Measurements from ENCODE around the gene CYTH4. TPM values are rescaled to one million over a fixed set of nuclear protein-coding genes. Genes with fewer than 3 reads are reported as not detected.
A peak's percentile ranks its signal among the peaks of the same experiment; 100 is the strongest.

The CYTH4 gene
- total RNA-seq, 1 experiment from 2014 or later, result 3.8 TPM

GRCh38 chr22:37234736-37235711 lies 47.3 kb upstream of the CYTH4 start:
- no peak overlapping the region for H3K4me3 ChIP-seq (replicated peaks in 1 of 2; ENCODE audit: low read depth in 1 of 2, low read length in 2 of 2)
- H3K27me3 ChIP-seq (ENCODE audit: insufficient read depth, low read length), result no peaks in the 10 kb centered on the region
- 0 out of 2 replicates have a peak overlapping the region, but pooled peaks have one; percentile 3 for H3K9ac ChIP-seq (ENCODE audit: low read length)
- ChIA-PET POLR2A (no interaction called here), CTCF (interaction anchor here (1.4 kb wide), 1 partner anchor 34 kb away, joined by 3 read pairs; no protein-coding TSS in a partner anchor), RAD21 (ENCODE audit: low non-redundant PET in 1 of 2, low total read pairs in 2 of 2, uncharacterized antibody in 2 of 2, unreplicated experiment in 2 of 2) (no interaction called here)
- DNase-seq (ENCODE audit: low read depth, low spot score), result no peak
- ATAC-seq, result no peak
- H3K9me3 ChIP-seq (ENCODE audit: control insufficient read depth in 1 of 2, insufficient read depth in 1 of 2, low read depth in 1 of 2, low read length in 2 of 2), result no peaks in the 10 kb centered on the region
- BruUV-seq (replicated peaks), result no TSS peak
- no peaks in the 10 kb centered on the region for H3K79me2 ChIP-seq (ENCODE audit: insufficient read depth, low read length)
- intact Hi-C loops (cut with micrococcal nuclease), result no loop called here
- no peaks in the 10 kb centered on the region for H3K36me3 ChIP-seq (ENCODE audit: control insufficient read depth in 1 of 2, insufficient read depth in 2 of 2, low read length in 2 of 2)
- no peak overlapping the region for H2AFZ ChIP-seq (ENCODE audit: low read depth, low read length, poor library complexity, severe bottlenecking)
- TF ChIP-seq ZFX (IDR thresholded peaks at IDR 0.05), result no peak
- no peak for TF ChIP-seq JUND (IDR thresholded peaks at IDR 0.05)
- TF ChIP-seq YY1 (IDR thresholded peaks at IDR 0.05; ENCODE audit: extremely low read depth, insufficient replicate concordance, low read depth, low read length), result no peak
- TF ChIP-seq TCF7L2 (IDR thresholded peaks at IDR 0.05; ENCODE audit: borderline replicate concordance, extremely low read depth, insufficient read depth, insufficient read length), result no peak
- no peak for TF ChIP-seq CBX3 (IDR thresholded peaks at IDR 0.05; ENCODE audit: low read depth)
- no peak for TF ChIP-seq EZH2 (IDR thresholded peaks at IDR 0.05)
- TF ChIP-seq ZNF274 (IDR thresholded peaks at IDR 0.05; ENCODE audit: low read depth, low read length), result no peak
- no peak for TF ChIP-seq ZBTB33 (IDR thresholded peaks at IDR 0.05; ENCODE audit: extremely low read depth, insufficient replicate concordance, low read length)
- no peak for TF ChIP-seq RAD21 (IDR thresholded peaks at IDR 0.05; ENCODE audit: low read depth)
- no peak for TF ChIP-seq SIN3A (IDR thresholded peaks at IDR 0.05; ENCODE audit: low read depth)
- no peak for TF ChIP-seq ATF3 (IDR thresholded peaks at IDR 0.05)
- no peak for TF ChIP-seq FOSL1 (IDR thresholded peaks at IDR 0.05; ENCODE audit: low read depth)
- TF ChIP-seq SP1 (IDR thresholded peaks at IDR 0.05; ENCODE audit: low read depth), result no peak
- TF ChIP-seq EZH2phosphoT487 (IDR thresholded peaks at IDR 0.05; ENCODE audit: borderline replicate concordance), result no peak
- no peaks in the 10 kb centered on the region for H4K20me1 ChIP-seq (ENCODE audit: insufficient read depth)
- H3K27ac ChIP-seq (ENCODE audit: low read depth, low read length), result no peak overlapping the region
- H3K9me2 ChIP-seq (ENCODE audit: insufficient read depth), result no peaks in the 10 kb centered on the region
- no peak overlapping the region for H3K4me2 ChIP-seq (ENCODE audit: low read length)
- H3K4me1 ChIP-seq (ENCODE audit: control insufficient read depth in 1 of 2, insufficient read depth in 2 of 2, low read length in 2 of 2), result peaks cover 6 to 15% of the 10 kb centered on the region in 2 experiments; a peak in 3 of 4 replicates

All from HCT116 (cell line).